ENCODE data around the gene CDK17. TPM values are rescaled to one million over a fixed set of nuclear protein-coding genes. Genes with fewer than 3 reads are reported as not detected.

Gene CDK17
- total RNA-seq, 1 donor from 2014 or later = 42.8 TPM

DNA sequence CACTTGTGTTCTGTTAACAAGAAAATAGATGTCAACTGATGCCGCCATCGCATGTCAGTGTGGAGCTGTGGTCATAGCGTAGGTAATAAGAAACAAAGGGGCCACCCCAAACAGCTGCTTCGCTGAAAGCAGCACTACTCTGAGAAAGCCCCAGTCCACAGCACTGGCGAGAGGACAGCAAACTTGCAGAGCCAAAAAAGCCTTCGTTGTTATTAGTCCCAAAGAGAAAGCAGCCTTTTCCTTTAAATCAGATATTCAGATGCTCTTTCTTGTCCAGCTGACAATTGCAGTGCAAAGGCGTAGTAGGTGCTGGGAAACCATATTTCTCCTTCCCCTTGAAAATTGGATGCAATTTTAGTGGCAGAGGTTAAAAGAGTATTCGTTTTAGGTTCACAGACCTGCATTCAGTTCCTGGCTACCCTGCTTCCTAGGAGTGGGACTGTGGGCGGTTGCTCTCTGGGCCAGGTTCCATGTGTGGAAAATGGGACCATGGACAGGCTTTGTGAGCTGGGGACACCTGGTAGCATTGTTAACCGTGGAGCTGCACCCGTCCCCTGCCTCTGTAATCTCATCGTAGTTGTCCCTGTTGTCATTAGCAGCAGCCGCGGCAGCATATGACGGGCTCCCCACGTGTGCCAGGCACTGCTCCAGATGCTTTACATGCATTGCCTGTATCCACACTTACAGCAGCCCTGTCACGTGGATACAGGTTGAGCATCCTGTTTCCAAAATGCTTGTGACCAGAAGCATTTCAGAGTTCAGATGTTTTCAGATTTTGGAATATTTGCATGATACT, 151.9 kb downstream of the CDK17 start:
- Histone ChIP-seq H3K4me3 (ENCODE audit: low read length in 3 of 3) (no peak overlapping the region), H3K27me3 (ENCODE audit: control insufficient read depth in 3 of 3, insufficient read depth in 3 of 3, low read length in 3 of 3) (no peaks in the 10 kb centered on the region), H3K27ac (ENCODE audit: low read depth, low read length) (peak overlapping the region; percentile 75), H3K9me3 (ENCODE audit: control insufficient read depth in 3 of 3, low read length in 3 of 3) (no peaks in the 10 kb centered on the region), H3K9ac (ENCODE audit: low read depth in 1 of 3, low read length in 3 of 3) (no peak overlapping the region), H3K4me1 (ENCODE audit: control insufficient read depth in 3 of 3, insufficient read depth in 3 of 3, low read length in 3 of 3) (peaks cover 17 to 24% (median 18%) of the 10 kb centered on the region in 3 donors), H3K36me3 (ENCODE audit: control insufficient read depth in 3 of 3, insufficient read depth in 3 of 3, low read length in 3 of 3) (peaks cover 4 to 15% (median 9%) of the 10 kb centered on the region in 3 donors)

DNA sequence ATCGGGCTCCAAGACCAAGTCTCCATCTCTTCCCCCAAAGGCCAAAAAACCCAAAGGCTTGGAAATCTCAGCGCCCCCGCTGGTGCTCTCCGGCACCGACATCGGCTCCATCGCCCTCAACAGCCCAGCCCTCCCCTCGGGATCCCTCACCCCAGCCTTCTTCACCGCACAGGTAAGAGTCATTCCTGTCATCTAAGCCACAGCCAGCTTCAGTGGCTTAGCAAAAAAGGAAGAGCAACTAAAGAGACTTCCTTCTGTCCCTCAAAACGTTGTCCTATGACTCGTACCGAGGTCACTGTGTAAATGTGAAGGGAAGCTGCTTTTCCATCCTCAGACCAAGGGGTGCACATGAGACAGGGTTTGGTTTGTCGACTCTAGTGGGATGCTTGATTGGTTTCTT, 152.7 kb downstream of the CDK17 start:
- H3K9me3 ChIP-seq (ENCODE audit: control insufficient read depth in 3 of 3, low read length in 3 of 3) = no peaks in the 10 kb centered on the region
- peaks cover 4 to 15% (median 9%) of the 10 kb centered on the region in 3 donors for H3K36me3 ChIP-seq (ENCODE audit: control insufficient read depth in 3 of 3, insufficient read depth in 3 of 3, low read length in 3 of 3)
- peaks cover 20 to 27% (median 22%) of the 10 kb centered on the region in 3 donors for H3K4me1 ChIP-seq (ENCODE audit: control insufficient read depth in 3 of 3, insufficient read depth in 3 of 3, low read length in 3 of 3)
- H3K9ac ChIP-seq (ENCODE audit: low read depth in 1 of 3, low read length in 3 of 3) = no peak overlapping the region
- H3K4me3 ChIP-seq (ENCODE audit: low read length in 3 of 3) = no peak overlapping the region
- H3K27ac ChIP-seq (ENCODE audit: low read depth, low read length) = no peak overlapping the region
- H3K27me3 ChIP-seq (ENCODE audit: control insufficient read depth in 3 of 3, insufficient read depth in 3 of 3, low read length in 3 of 3) = peaks cover 0 to 2% (median 0%) of the 10 kb centered on the region in 3 donors

DNA sequence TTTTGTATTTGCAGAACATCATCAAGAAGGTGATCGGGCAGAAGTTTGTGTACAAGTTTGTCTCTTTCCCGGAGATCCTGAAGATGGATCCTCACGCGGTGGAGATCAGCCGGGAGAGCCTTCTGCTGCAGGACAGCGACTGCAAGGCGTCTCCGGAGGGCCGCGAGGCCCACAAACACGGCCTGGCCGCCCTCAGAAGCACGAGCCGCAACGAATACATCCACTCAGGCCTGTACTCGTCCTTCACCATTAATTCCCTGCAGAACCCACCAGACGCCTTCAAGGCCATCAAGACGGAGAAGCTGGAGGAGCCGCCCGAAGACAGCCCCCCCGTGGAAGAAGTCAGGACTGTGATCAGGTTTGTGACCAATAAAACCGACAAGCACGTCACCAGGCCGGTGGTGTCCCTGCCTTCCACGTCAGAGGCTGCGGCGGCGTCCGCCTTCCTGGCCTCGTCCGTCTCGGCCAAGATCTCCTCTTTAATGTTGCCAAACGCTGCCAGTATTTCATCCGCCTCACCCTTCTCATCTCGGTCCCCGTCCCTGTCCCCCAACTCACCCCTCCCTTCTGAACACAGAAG, 153.2 kb downstream of the CDK17 start:
- Histone ChIP-seq H3K27ac (ENCODE audit: low read depth, low read length) (no peak overlapping the region), H3K36me3 (ENCODE audit: control insufficient read depth in 3 of 3, insufficient read depth in 3 of 3, low read length in 3 of 3) (peaks cover 4 to 15% (median 9%) of the 10 kb centered on the region in 3 donors), H3K27me3 (ENCODE audit: control insufficient read depth in 3 of 3, insufficient read depth in 3 of 3, low read length in 3 of 3) (peaks cover 0 to 5% (median 2%) of the 10 kb centered on the region in 3 donors), H3K9ac (ENCODE audit: low read depth in 1 of 3, low read length in 3 of 3) (no peak overlapping the region), H3K4me1 (ENCODE audit: control insufficient read depth in 3 of 3, insufficient read depth in 3 of 3, low read length in 3 of 3) (peaks cover 25 to 33% (median 28%) of the 10 kb centered on the region in 3 donors), H3K9me3 (ENCODE audit: control insufficient read depth in 3 of 3, low read length in 3 of 3) (no peaks in the 10 kb centered on the region), H3K4me3 (ENCODE audit: low read length in 3 of 3) (no peak overlapping the region)

DNA sequence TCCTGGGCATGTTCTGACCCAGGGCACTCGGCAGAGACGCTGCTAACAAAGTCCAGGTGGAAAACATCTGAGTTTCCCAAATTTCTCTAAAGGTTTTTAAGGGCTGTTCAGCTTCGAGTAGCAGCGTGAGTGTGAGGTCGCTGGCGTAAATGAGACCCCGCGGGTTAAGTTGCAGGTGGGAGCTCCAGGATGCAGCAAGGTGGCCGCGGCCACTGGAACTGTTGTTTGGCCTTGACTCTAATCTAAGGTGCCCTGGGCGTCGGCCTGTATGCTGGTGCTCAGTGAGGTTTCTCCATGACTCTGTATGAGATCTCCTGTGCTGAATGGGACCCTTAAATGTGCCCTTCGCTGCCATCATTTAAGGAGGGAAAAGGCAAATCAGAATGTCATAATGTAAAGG, 155.4 kb downstream of the CDK17 start:
- no peak overlapping the region for H3K27ac ChIP-seq (ENCODE audit: low read depth, low read length)
- H3K27me3 ChIP-seq (ENCODE audit: control insufficient read depth in 3 of 3, insufficient read depth in 3 of 3, low read length in 3 of 3) = peaks cover 0 to 12% (median 6%) of the 10 kb centered on the region in 3 donors
- H3K4me1 ChIP-seq (ENCODE audit: control insufficient read depth in 3 of 3, insufficient read depth in 3 of 3, low read length in 3 of 3) = peaks cover 34 to 39% (median 38%) of the 10 kb centered on the region in 3 donors
- H3K9me3 ChIP-seq (ENCODE audit: control insufficient read depth in 3 of 3, low read length in 3 of 3) = no peaks in the 10 kb centered on the region
- H3K4me3 ChIP-seq (ENCODE audit: low read length in 3 of 3) = no peak overlapping the region
- peaks cover 4 to 9% (median 7%) of the 10 kb centered on the region in 3 donors for H3K36me3 ChIP-seq (ENCODE audit: control insufficient read depth in 3 of 3, insufficient read depth in 3 of 3, low read length in 3 of 3)
- H3K9ac ChIP-seq (ENCODE audit: low read depth in 1 of 3, low read length in 3 of 3) = no peak overlapping the region

DNA sequence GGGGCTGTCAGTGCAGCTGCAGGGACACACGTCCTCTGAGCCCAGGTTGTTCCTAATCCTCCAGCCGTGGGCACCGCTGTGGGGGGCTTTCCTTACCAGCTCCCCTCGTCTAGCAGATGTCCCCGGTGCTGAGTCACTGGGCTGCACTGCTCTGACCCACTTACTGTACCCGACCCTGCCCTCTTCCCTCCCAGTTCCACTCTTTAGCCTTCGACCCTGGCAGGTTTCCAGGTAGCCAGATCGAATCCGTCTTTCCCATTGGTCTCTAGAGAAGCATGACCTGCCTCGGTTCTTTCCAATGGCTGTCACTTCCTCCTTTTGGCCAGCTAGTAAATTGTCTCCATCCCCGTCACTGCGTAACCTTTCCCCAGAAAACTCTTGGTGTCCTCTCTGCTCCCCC, 157.6 kb downstream of the CDK17 start:
- Histone ChIP-seq H3K4me3 (ENCODE audit: low read length in 3 of 3) (no peak overlapping the region), H3K36me3 (ENCODE audit: control insufficient read depth in 3 of 3, insufficient read depth in 3 of 3, low read length in 3 of 3) (peaks cover 4 to 7% (median 7%) of the 10 kb centered on the region in 3 donors), H3K27me3 (ENCODE audit: control insufficient read depth in 3 of 3, insufficient read depth in 3 of 3, low read length in 3 of 3) (peaks cover 0 to 27% (median 13%) of the 10 kb centered on the region in 3 donors), H3K9me3 (ENCODE audit: control insufficient read depth in 3 of 3, low read length in 3 of 3) (no peaks in the 10 kb centered on the region), H3K4me1 (ENCODE audit: control insufficient read depth in 3 of 3, insufficient read depth in 3 of 3, low read length in 3 of 3) (peaks cover 34 to 47% (median 36%) of the 10 kb centered on the region in 3 donors), H3K27ac (ENCODE audit: low read depth, low read length) (peak overlapping the region; percentile 67), H3K9ac (ENCODE audit: low read depth in 1 of 3, low read length in 3 of 3) (peak overlapping the region in 1 of 3 donors; percentile 52)

DNA sequence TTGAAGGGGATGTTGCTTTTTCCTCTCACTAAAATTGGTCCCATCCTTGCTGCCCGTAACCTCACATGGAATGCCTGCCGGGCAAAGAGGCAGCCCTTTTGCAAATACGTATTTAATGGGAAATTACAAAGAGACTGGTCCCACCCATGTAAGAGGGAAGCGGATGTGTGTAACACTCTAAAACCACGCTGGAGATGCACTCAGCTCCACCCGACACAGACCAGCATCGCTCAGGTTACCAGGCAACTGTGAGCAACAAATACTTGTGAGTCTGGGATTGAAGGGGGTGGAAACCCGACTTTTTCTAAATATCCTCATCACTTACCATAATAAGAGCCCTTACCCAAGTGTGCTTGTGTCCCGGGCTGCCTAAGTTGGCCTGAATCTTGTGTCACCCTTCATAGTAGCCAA, 158.4 kb downstream of the CDK17 start:
- peaks cover 40 to 53% (median 43%) of the 10 kb centered on the region in 3 donors for H3K4me1 ChIP-seq (ENCODE audit: control insufficient read depth in 3 of 3, insufficient read depth in 3 of 3, low read length in 3 of 3)
- H3K9ac ChIP-seq (ENCODE audit: low read depth in 1 of 3, low read length in 3 of 3) = peak overlapping the region in 1 of 3 donors; percentile 27
- peaks cover 0 to 27% (median 13%) of the 10 kb centered on the region in 3 donors for H3K27me3 ChIP-seq (ENCODE audit: control insufficient read depth in 3 of 3, insufficient read depth in 3 of 3, low read length in 3 of 3)
- peak overlapping the region; percentile 67 for H3K27ac ChIP-seq (ENCODE audit: low read depth, low read length)
- H3K9me3 ChIP-seq (ENCODE audit: control insufficient read depth in 3 of 3, low read length in 3 of 3) = no peaks in the 10 kb centered on the region
- peaks cover 0 to 1% (median 0%) of the 10 kb centered on the region in 3 donors for H3K36me3 ChIP-seq (ENCODE audit: control insufficient read depth in 3 of 3, insufficient read depth in 3 of 3, low read length in 3 of 3)
- peak overlapping the region in 1 of 3 donors; percentile 3 for H3K4me3 ChIP-seq (ENCODE audit: low read length in 3 of 3)

- Histone ChIP-seq H3K9me3 (ENCODE audit: control insufficient read depth in 3 of 3, low read length in 3 of 3) (no peaks in the 10 kb centered on the region), H3K9ac (ENCODE audit: low read depth in 1 of 3, low read length in 3 of 3) (peak overlapping the region in 1 of 3 donors; percentile 27), H3K4me3 (ENCODE audit: low read length in 3 of 3) (peak overlapping the region in 1 of 3 donors; percentile 3), H3K27ac (ENCODE audit: low read depth, low read length) (peak overlapping the region; percentile 67), H3K4me1 (ENCODE audit: control insufficient read depth in 3 of 3, insufficient read depth in 3 of 3, low read length in 3 of 3) (peaks cover 44 to 58% (median 46%) of the 10 kb centered on the region in 3 donors), H3K36me3 (ENCODE audit: control insufficient read depth in 3 of 3, insufficient read depth in 3 of 3, low read length in 3 of 3) (no peaks in the 10 kb centered on the region), H3K27me3 (ENCODE audit: control insufficient read depth in 3 of 3, insufficient read depth in 3 of 3, low read length in 3 of 3) (peaks cover 0 to 27% (median 13%) of the 10 kb centered on the region in 3 donors)
Measured at GRCh38 chr12:96241431-96241830, 158.8 kb downstream of the CDK17 start.

DNA sequence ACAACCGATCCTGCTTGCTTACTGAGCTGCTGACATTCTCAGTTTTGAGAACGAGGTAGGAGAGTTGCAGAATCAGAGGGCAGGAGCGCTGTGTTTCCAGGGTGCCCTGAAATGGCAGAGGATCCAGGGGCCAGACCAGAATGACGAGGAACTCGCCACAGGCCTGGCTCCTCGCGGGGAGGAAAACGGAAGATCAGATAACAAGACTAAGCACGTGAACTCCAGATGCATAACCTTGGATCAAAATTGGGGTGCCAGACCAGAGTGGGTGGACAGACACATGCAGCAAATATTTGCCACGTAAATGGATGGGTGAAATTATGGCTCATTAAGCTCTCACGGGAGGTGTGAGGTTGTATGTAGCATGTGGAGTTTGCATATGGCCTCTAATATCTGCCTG, 159.6 kb downstream of the CDK17 start:
- no peak overlapping the region for H3K9ac ChIP-seq (ENCODE audit: low read depth in 1 of 3, low read length in 3 of 3)
- no peak overlapping the region for H3K4me3 ChIP-seq (ENCODE audit: low read length in 3 of 3)
- peaks cover 49 to 64% (median 53%) of the 10 kb centered on the region in 3 donors for H3K4me1 ChIP-seq (ENCODE audit: control insufficient read depth in 3 of 3, insufficient read depth in 3 of 3, low read length in 3 of 3)
- no peaks in the 10 kb centered on the region for H3K36me3 ChIP-seq (ENCODE audit: control insufficient read depth in 3 of 3, insufficient read depth in 3 of 3, low read length in 3 of 3)
- no peaks in the 10 kb centered on the region for H3K9me3 ChIP-seq (ENCODE audit: control insufficient read depth in 3 of 3, low read length in 3 of 3)
- H3K27me3 ChIP-seq (ENCODE audit: control insufficient read depth in 3 of 3, insufficient read depth in 3 of 3, low read length in 3 of 3) = peaks cover 0 to 30% (median 18%) of the 10 kb centered on the region in 3 donors
- peak overlapping the region; percentile 67 for H3K27ac ChIP-seq (ENCODE audit: low read depth, low read length)

- peak overlapping the region in 1 of 3 donors; percentile 13 for H3K9ac ChIP-seq (ENCODE audit: low read depth in 1 of 3, low read length in 3 of 3)
- H3K9me3 ChIP-seq (ENCODE audit: control insufficient read depth in 3 of 3, low read length in 3 of 3) = no peaks in the 10 kb centered on the region
- H3K36me3 ChIP-seq (ENCODE audit: control insufficient read depth in 3 of 3, insufficient read depth in 3 of 3, low read length in 3 of 3) = no peaks in the 10 kb centered on the region
- H3K4me1 ChIP-seq (ENCODE audit: control insufficient read depth in 3 of 3, insufficient read depth in 3 of 3, low read length in 3 of 3) = peaks cover 54 to 65% (median 57%) of the 10 kb centered on the region in 3 donors
- H3K4me3 ChIP-seq (ENCODE audit: low read length in 3 of 3) = no peak overlapping the region
- H3K27me3 ChIP-seq (ENCODE audit: control insufficient read depth in 3 of 3, insufficient read depth in 3 of 3, low read length in 3 of 3) = peaks cover 0 to 33% (median 18%) of the 10 kb centered on the region in 3 donors
- peak overlapping the region; percentile 67 for H3K27ac ChIP-seq (ENCODE audit: low read depth, low read length)
Measured at GRCh38 chr12:96239711-96240635, 160.3 kb downstream of the CDK17 start.

All from skeletal muscle tissue (tissue), 4 donors.